SK-N-SH treated with all-trans-retinoic acid at 6 μM for 48 hours (cell line): ENCODE results near the gene ST14.

Source experiments
- ARNTL ChIP-seq: fragments of 450-650 bp; formaldehyde crosslinking; IDR thresholded peaks from 2 replicates; pipeline ENCODE4 v1.5.0; 2020; ENCODE audit warnings: low read depth, mild to moderate bottlenecking, moderate library complexity, borderline replicate concordance
- BACH2 ChIP-seq: fragments of 250-450 bp; sonication (Bioruptor Pico); IDR thresholded peaks from 2 replicates; pipeline ENCODE4 v1.9.0; 2021; ENCODE audit warnings: mild to moderate bottlenecking, borderline replicate concordance
- CREB5 ChIP-seq: fragments of 250-450 bp; sonication (Bioruptor Pico); IDR thresholded peaks from 2 replicates; pipeline ENCODE4 v1.5.1; 2020; ENCODE audit warnings: low read depth, mild to moderate bottlenecking, moderate library complexity
- CSRNP3 ChIP-seq: fragments of 250-450 bp; sonication (Bioruptor Pico); IDR thresholded peaks from 2 replicates; pipeline ENCODE4 v1.5.1; 2021; ENCODE audit warnings: mild to moderate bottlenecking, moderate library complexity
- ISL1 ChIP-seq: fragments of 250-450 bp; sonication (Bioruptor Pico); IDR thresholded peaks from 2 replicates; pipeline ENCODE4 v2.1.2; 2022; ENCODE audit warnings: mild to moderate bottlenecking, moderate library complexity
- PPARA ChIP-seq: fragments of 250-450 bp; sonication (Bioruptor Pico); IDR thresholded peaks from 2 replicates; pipeline ENCODE4 v1.5.0; 2020; ENCODE audit warnings: mild to moderate bottlenecking, borderline replicate concordance
- RARB ChIP-seq: fragments of 250-450 bp; sonication (Bioruptor Pico); IDR thresholded peaks from 2 replicates; pipeline ENCODE4 v1.8.0; 2021; ENCODE audit warnings: mild to moderate bottlenecking, moderate library complexity
- TOX ChIP-seq: fragments of 250-450 bp; sonication (Bioruptor Pico); IDR thresholded peaks from 2 replicates; pipeline ENCODE4 v1.8.0; 2021; ENCODE audit warnings: mild to moderate bottlenecking, moderate library complexity, borderline replicate concordance
- TSHZ2 ChIP-seq: fragments of 250-450 bp; sonication (Bioruptor Pico); IDR thresholded peaks from 2 replicates; pipeline ENCODE4 v1.5.0; 2020; ENCODE audit warnings: mild to moderate bottlenecking, moderate library complexity
- ZC3H10 ChIP-seq: fragments of 250-450 bp; sonication (Bioruptor Pico); IDR thresholded peaks from 2 replicates; pipeline ENCODE4 v1.5.1; 2021; ENCODE audit warnings: mild to moderate bottlenecking, moderate library complexity
- ZFP3 ChIP-seq: fragments of 250-450 bp; sonication (Bioruptor Pico); IDR thresholded peaks from 2 replicates; pipeline ENCODE4 v1.5.0; 2020; ENCODE audit warnings: mild to moderate bottlenecking, moderate library complexity
- TF ChIP-seq, protein P1 (sequence below): fragments of 250-450 bp; sonication (Bioruptor Pico); IDR thresholded peaks from 2 replicates; pipeline ENCODE4 v1.8.0; 2020; ENCODE audit warnings: mild to moderate bottlenecking, moderate library complexity, borderline replicate concordance

DNA sequence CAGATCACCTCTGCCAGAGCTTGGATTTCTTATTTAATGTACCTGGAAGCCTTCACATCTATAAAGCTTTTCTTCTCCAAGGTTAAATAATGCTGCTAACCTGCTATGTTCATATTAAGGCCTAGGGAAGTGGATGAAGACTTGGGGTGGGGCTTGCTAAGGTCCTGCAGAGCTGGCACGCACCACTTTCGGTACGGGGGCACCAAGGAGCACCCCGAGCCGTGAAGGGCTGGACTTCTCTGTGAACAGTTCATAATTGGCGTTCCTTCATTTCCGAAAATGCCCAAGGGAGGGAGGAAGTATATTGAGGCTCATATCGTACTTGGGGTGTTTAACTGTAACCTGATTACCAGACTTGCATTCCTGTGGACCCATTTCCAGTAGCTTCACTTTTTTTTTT, 59.6 kb downstream of the ST14 start:
- TF ChIP-seq TSHZ2 (no peak), CREB5 (no peak), ARNTL (CRISPR knock-in tag) (no peak), TOX (CRISPR knock-in tag) (no peak), ZFP3 (CRISPR knock-in tag) (no peak), RARB (CRISPR knock-in tag) (no peak), CSRNP3 (no peak), ISL1 (CRISPR knock-in tag) (no peak), ZC3H10 (CRISPR knock-in tag) (no peak), PPARA (CRISPR knock-in tag) (no peak), BACH2 (no peak)
- TF ChIP-seq, protein P1, sequence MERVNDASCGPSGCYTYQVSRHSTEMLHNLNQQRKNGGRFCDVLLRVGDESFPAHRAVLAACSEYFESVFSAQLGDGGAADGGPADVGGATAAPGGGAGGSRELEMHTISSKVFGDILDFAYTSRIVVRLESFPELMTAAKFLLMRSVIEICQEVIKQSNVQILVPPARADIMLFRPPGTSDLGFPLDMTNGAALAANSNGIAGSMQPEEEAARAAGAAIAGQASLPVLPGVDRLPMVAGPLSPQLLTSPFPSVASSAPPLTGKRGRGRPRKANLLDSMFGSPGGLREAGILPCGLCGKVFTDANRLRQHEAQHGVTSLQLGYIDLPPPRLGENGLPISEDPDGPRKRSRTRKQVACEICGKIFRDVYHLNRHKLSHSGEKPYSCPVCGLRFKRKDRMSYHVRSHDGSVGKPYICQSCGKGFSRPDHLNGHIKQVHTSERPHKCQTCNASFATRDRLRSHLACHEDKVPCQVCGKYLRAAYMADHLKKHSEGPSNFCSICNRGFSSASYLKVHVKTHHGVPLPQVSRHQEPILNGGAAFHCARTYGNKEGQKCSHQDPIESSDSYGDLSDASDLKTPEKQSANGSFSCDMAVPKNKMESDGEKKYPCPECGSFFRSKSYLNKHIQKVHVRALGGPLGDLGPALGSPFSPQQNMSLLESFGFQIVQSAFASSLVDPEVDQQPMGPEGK (CRISPR knock-in tag): no peak
